Hepatocyte (in vitro differentiated cells): ENCODE results near the gene TUBA4B. TPM values are rescaled to one million over a fixed set of nuclear protein-coding genes. Genes with fewer than 3 reads are reported as not detected.

Experiments
- DNase-seq: peaks from one replicate; pipeline ENCODE4 v3.0.0-alpha.2; 2016; ENCODE audit warnings: low spot score
- H2AFZ ChIP-seq: fragments of 200-600 bp; sonication (generic); 2 replicates; pipeline ENCODE4 v1.6.0; 2016; ENCODE audit warnings: antibody characterized with exemption, mild to moderate bottlenecking
- H3K27ac ChIP-seq: fragments of 200-600 bp; sonication (generic); 2 replicates; pipeline ENCODE4 v1.5.1; 2016; ENCODE audit warnings: mild to moderate bottlenecking
- H3K27me3 ChIP-seq: fragments of 200-600 bp; sonication (generic); 2 replicates; pipeline ENCODE4 v1.6.1; 2016
- H3K36me3 ChIP-seq: fragments of 200-600 bp; sonication (generic); replicated peaks from 2 replicates; pipeline ENCODE4 v1.5.1; 2016; ENCODE audit warnings: low read depth; ENCODE audit not compliant: insufficient read depth
- H3K4me1 ChIP-seq: fragments of 200-600 bp; sonication (generic); 2 replicates; pipeline ENCODE4 v1.5.1; 2016; ENCODE audit warnings: mild to moderate bottlenecking, moderate library complexity; ENCODE audit not compliant: insufficient read depth
- H3K4me2 ChIP-seq: fragments of 200-600 bp; sonication (generic); 2 replicates; pipeline ENCODE4 v1.6.0; 2016
- H3K4me3 ChIP-seq: fragments of 200-600 bp; sonication (generic); 2 replicates; pipeline ENCODE4 v1.5.1; 2016; ENCODE audit warnings: mild to moderate bottlenecking
- H3K79me2 ChIP-seq: fragments of 200-600 bp; sonication (generic); 2 replicates; pipeline ENCODE4 v1.6.0; 2017; ENCODE audit warnings: mild to moderate bottlenecking
- H3K9me2 ChIP-seq: fragments of 200-600 bp; sonication (generic); replicated peaks from 2 replicates; pipeline ENCODE4 v1.6.0; 2017; ENCODE audit warnings: mild to moderate bottlenecking; ENCODE audit not compliant: insufficient read depth
- H3K9me3 ChIP-seq: fragments of 200-600 bp; sonication (generic); 2 replicates; pipeline ENCODE4 v1.5.1; 2016; ENCODE audit warnings: low read depth, mild to moderate bottlenecking
- H4K20me1 ChIP-seq: fragments of 200-600 bp; sonication (generic); 2 replicates; pipeline ENCODE4 v1.6.0; 2016; ENCODE audit warnings: mild to moderate bottlenecking; ENCODE audit not compliant: insufficient read depth, poor library complexity, severe bottlenecking
- CTCF ChIP-seq: fragments of 200-600 bp; sonication (generic); IDR thresholded peaks from 2 replicates; pipeline ENCODE4 v1.5.1; 2016; ENCODE audit warnings: antibody characterized with exemption, mild to moderate bottlenecking; ENCODE audit not compliant: poor library complexity
- EZH2 ChIP-seq: fragments of 200-600 bp; sonication (generic); IDR thresholded peaks from 2 replicates; pipeline ENCODE4 v1.6.1; 2016; ENCODE audit warnings: antibody characterized with exemption, mild to moderate bottlenecking, borderline replicate concordance
- EZH2phosphoT487 ChIP-seq: fragments of 200-600 bp; sonication (generic); IDR thresholded peaks from one replicate; pipeline ENCODE4 v1.6.1; 2018; ENCODE audit warnings: antibody characterized with exemption, mild to moderate bottlenecking, low read depth, moderate library complexity; ENCODE audit not compliant: unreplicated experiment, severe bottlenecking
- WGBS: methylation state at CpG from one replicate; pipeline ENCODE4 v1.1.6; 2016; ENCODE audit warnings: low lambda C conversion rate; ENCODE audit errors: missing lambda C conversion rate; 5-methylcytosine and 5-hydroxymethylcytosine counted together
- polyA plus RNA-seq: library from polyadenylated mRNA; unstranded; fragments of >200 nt; fragmentation: Nextera tagmentation; extraction: Ambion mirVana; gene quantifications from 2 replicates; pipeline ENCODE4 v1.2.1, GENCODE V29; 2016
- total RNA-seq: library from RNA; depleted of rRNA; stranded (reverse); fragments of >200 nt; gene quantifications from 2 replicates; pipeline ENCODE4 v1.2.3, GENCODE V29; 2014

TUBA4B gene
- total and polyA plus RNA-seq, 2 experiments from 2014 or later = 0.13 TPM; not detected in 1

- no peak overlapping the region for H2AFZ ChIP-seq
- TF ChIP-seq EZH2phosphoT487 (no peak), EZH2 (no peak), CTCF (no peak)
- H3K4me3 ChIP-seq = no peak overlapping the region
- peaks cover 17% of the 10 kb centered on the region for H3K27me3 ChIP-seq
- peaks cover 22% of the 10 kb centered on the region for H3K79me2 ChIP-seq
- peak overlapping the region; percentile 97 for H3K27ac ChIP-seq
- no peaks in the 10 kb centered on the region for H3K9me3 ChIP-seq
- WGBS = 78% methylated on average over 2 of the region's 2 CpGs
- no peak for DNase-seq
- no peaks in the 10 kb centered on the region for H3K36me3 ChIP-seq
- peaks cover 51% of the 10 kb centered on the region for H3K4me1 ChIP-seq
- H3K9me2 ChIP-seq = no peaks in the 10 kb centered on the region
- H4K20me1 ChIP-seq = no peaks in the 10 kb centered on the region
- peak overlapping the region; percentile 62 for H3K4me2 ChIP-seq
These were observed 4.2 kb upstream of the TUBA4B start for GRCh38 chr2:219248845-219249202.

GRCh38 chr2:219249203-219249980 is 3.7 kb upstream of the TUBA4B start:
- Histone ChIP-seq H3K36me3 (no peaks in the 10 kb centered on the region), H2AFZ (no peak overlapping the region), H3K27me3 (peaks cover 22% of the 10 kb centered on the region), H3K79me2 (peaks cover 22% of the 10 kb centered on the region), H3K9me2 (no peaks in the 10 kb centered on the region), H3K4me1 (peaks cover 56% of the 10 kb centered on the region), H3K27ac (peak overlapping the region; percentile 97), H3K4me2 (peak overlapping the region; percentile 62), H4K20me1 (no peaks in the 10 kb centered on the region), H3K4me3 (no peak overlapping the region), H3K9me3 (no peaks in the 10 kb centered on the region)
- TF ChIP-seq CTCF = no peak
- no peak for TF ChIP-seq EZH2
- TF ChIP-seq EZH2phosphoT487 = no peak
- 17% methylated on average over 7 of the region's 7 CpGs for WGBS
- peak; percentile 88 for DNase-seq

GRCh38 chr2:219250049-219250781 is 2.8 kb upstream of the TUBA4B start:
- Histone ChIP-seq H3K9me3 (no peaks in the 10 kb centered on the region), H3K27me3 (peaks cover 30% of the 10 kb centered on the region), H3K4me1 (peaks cover 56% of the 10 kb centered on the region), H3K36me3 (no peaks in the 10 kb centered on the region), H3K4me3 (no peak overlapping the region), H3K79me2 (peaks cover 18% of the 10 kb centered on the region), H2AFZ (no peak overlapping the region), H3K9me2 (no peaks in the 10 kb centered on the region), H3K4me2 (peak overlapping the region; percentile 62), H4K20me1 (no peaks in the 10 kb centered on the region), H3K27ac (peak overlapping the region; percentile 97)
- 94% methylated on average over 22 of the region's 22 CpGs for WGBS
- TF ChIP-seq CTCF = no peak
- no peak for TF ChIP-seq EZH2phosphoT487
- TF ChIP-seq EZH2 = no peak
- DNase-seq = no peak
